Neural progenitor cell (in vitro differentiated cells): Measurements from ENCODE around the gene STAMBP. TPM values are rescaled to one million over a fixed set of nuclear protein-coding genes. Genes with fewer than 3 reads are reported as not detected.

Source experiments
- DNase-seq: peaks from one replicate; pipeline ENCODE4 v3.0.0-alpha.2; 2016; ENCODE audit warnings: low spot score
- H2AFZ ChIP-seq: fragments of 200-600 bp; sonication (generic); replicated peaks from 2 replicates; pipeline ENCODE4 v1.6.1; 2016; ENCODE audit warnings: antibody characterized with exemption
- H3F3A ChIP-seq: fragments of 200-600 bp; sonication (generic); 2 replicates; pipeline ENCODE4 v1.6.1; 2016; ENCODE audit warnings: antibody characterized with exemption, low read depth
- H3K27ac ChIP-seq: fragments of 200-600 bp; sonication (generic); 2 replicates; pipeline ENCODE4 v1.5.1; 2016; ENCODE audit warnings: mild to moderate bottlenecking
- H3K27me3 ChIP-seq: fragments of 200-600 bp; sonication (generic); 2 replicates; pipeline ENCODE4 v1.6.1; 2016; ENCODE audit warnings: mild to moderate bottlenecking, moderate library complexity
- H3K36me3 ChIP-seq: fragments of 200-600 bp; sonication (generic); 2 replicates; pipeline ENCODE4 v1.5.1; 2016
- H3K4me1 ChIP-seq: fragments of 200-600 bp; sonication (generic); 2 replicates; pipeline ENCODE4 v1.6.1; 2016; ENCODE audit warnings: mixed run types
- H3K4me2 ChIP-seq: fragments of 200-600 bp; sonication (generic); 2 replicates; pipeline ENCODE4 v1.6.1; 2016
- H3K4me3 ChIP-seq: fragments of 200-600 bp; sonication (generic); 2 replicates; pipeline ENCODE4 v1.5.1; 2016
- H3K79me2 ChIP-seq: fragments of 200-600 bp; sonication (generic); 2 replicates; pipeline ENCODE4 v1.6.1; 2016; ENCODE audit warnings: low read depth
- H3K9ac ChIP-seq: fragments of 200-600 bp; sonication (generic); 2 replicates; pipeline ENCODE4 v1.6.1; 2016
- H3K9me3 ChIP-seq: fragments of 200-600 bp; sonication (generic); 2 replicates; pipeline ENCODE4 v1.5.1; 2016; ENCODE audit warnings: low read depth
- H4K20me1 ChIP-seq: fragments of 200-600 bp; sonication (generic); 2 replicates; pipeline ENCODE4 v1.6.1; 2016; ENCODE audit warnings: low read depth
- H3K27ac Mint-ChIP-seq: 3 replicates; pipeline ENCODE4 v1.8.0; 2021; ENCODE audit warnings: mixed read lengths
- H3K27me3 Mint-ChIP-seq: 2 replicates; pipeline ENCODE4 v1.8.0; 2022; ENCODE audit warnings: low read depth, mild to moderate bottlenecking, inconsistent platforms, moderate library complexity, mixed read lengths; ENCODE audit not compliant: insufficient read depth
- H3K36me3 Mint-ChIP-seq: 3 replicates; pipeline ENCODE4 v1.8.0; 2021; ENCODE audit warnings: mixed read lengths
- H3K4me1 Mint-ChIP-seq: 3 replicates; pipeline ENCODE4 v1.8.0; 2021; ENCODE audit warnings: mixed read lengths
- H3K4me3 Mint-ChIP-seq: 3 replicates; pipeline ENCODE4 v1.8.0; 2021; ENCODE audit warnings: mild to moderate bottlenecking, moderate library complexity, mixed read lengths
- H3K9me3 Mint-ChIP-seq: 3 replicates; pipeline ENCODE4 v1.8.0; 2020; ENCODE audit warnings: mixed read lengths
- CTCF ChIP-seq: fragments of 200-600 bp; sonication (generic); IDR thresholded peaks from 2 replicates; pipeline ENCODE4 v1.5.1; 2017; ENCODE audit warnings: antibody characterized with exemption, mild to moderate bottlenecking
- EZH2 ChIP-seq: fragments of 200-600 bp; sonication (generic); IDR thresholded peaks from 2 replicates; pipeline ENCODE4 v1.6.1; 2017; ENCODE audit warnings: antibody characterized with exemption, mild to moderate bottlenecking, moderate library complexity
- EZH2phosphoT487 ChIP-seq: fragments of 200-600 bp; sonication (generic); IDR thresholded peaks from 2 replicates; pipeline ENCODE4 v1.6.1; 2017; ENCODE audit warnings: antibody characterized with exemption
- total RNA-seq: library from RNA; depleted of rRNA; stranded (reverse); fragments of >200 nt; gene quantifications from 2 replicates; pipeline ENCODE4 v1.2.3, GENCODE V29; 2015; ENCODE audit warnings: low replicate concordance

The STAMBP gene
- total RNA-seq, 1 donor from 2014 or later, result 77.3 TPM

- Mint-ChIP-seq H3K9me3 (no peaks in the 10 kb centered on the region), H3K27me3 (peaks cover 3% of the 10 kb centered on the region), H3K27ac (no peak overlapping the region), H3K4me1 (peaks cover 5% of the 10 kb centered on the region), H3K4me3 (no peak overlapping the region), H3K36me3 (no peaks in the 10 kb centered on the region)
- no peak for TF ChIP-seq CTCF
- no peak for TF ChIP-seq EZH2phosphoT487
- no peak for TF ChIP-seq EZH2
- Histone ChIP-seq H3K9me3 (no peaks in the 10 kb centered on the region), H2AFZ (no peak overlapping the region), H3K36me3 (no peaks in the 10 kb centered on the region), H3K27me3 (peaks cover 8% of the 10 kb centered on the region), H3K79me2 (no peaks in the 10 kb centered on the region), H3F3A (no peaks in the 10 kb centered on the region), H3K9ac (no peak overlapping the region), H3K27ac (no peak overlapping the region), H3K4me3 (no peak overlapping the region), H4K20me1 (no peaks in the 10 kb centered on the region), H3K4me2 (no peak overlapping the region), H3K4me1 (no peaks in the 10 kb centered on the region)
- DNase-seq, result no peak
Observed at GRCh38 chr2:73917696-73918207, 89.0 kb downstream of the STAMBP start.

GRCh38 chr2:73918856-73919255 lies 90.1 kb downstream of the STAMBP start:
- Mint-ChIP-seq H3K4me3 (no peak overlapping the region), H3K36me3 (no peaks in the 10 kb centered on the region), H3K4me1 (peaks cover 5% of the 10 kb centered on the region), H3K27me3 (peaks cover 3% of the 10 kb centered on the region), H3K27ac (no peak overlapping the region), H3K9me3 (no peaks in the 10 kb centered on the region)
- Histone ChIP-seq H3K4me3 (no peak overlapping the region), H3F3A (no peaks in the 10 kb centered on the region), H3K27me3 (peaks cover 18% of the 10 kb centered on the region), H2AFZ (no peak overlapping the region), H3K9me3 (no peaks in the 10 kb centered on the region), H3K79me2 (no peaks in the 10 kb centered on the region), H4K20me1 (no peaks in the 10 kb centered on the region), H3K27ac (no peak overlapping the region), H3K4me2 (no peak overlapping the region), H3K9ac (no peak overlapping the region), H3K36me3 (no peaks in the 10 kb centered on the region), H3K4me1 (no peaks in the 10 kb centered on the region)
- TF ChIP-seq EZH2, result no peak
- TF ChIP-seq EZH2phosphoT487, result no peak
- TF ChIP-seq CTCF, result no peak
- no peak for DNase-seq

GRCh38 chr2:73919596-73920228 lies 91.0 kb downstream of the STAMBP start:
- Histone ChIP-seq H3K9ac (no peak overlapping the region), H3K4me1 (no peaks in the 10 kb centered on the region), H4K20me1 (no peaks in the 10 kb centered on the region), H3K36me3 (no peaks in the 10 kb centered on the region), H3K4me2 (no peak overlapping the region), H3F3A (no peaks in the 10 kb centered on the region), H3K27ac (no peak overlapping the region), H3K9me3 (no peaks in the 10 kb centered on the region), H3K4me3 (no peak overlapping the region), H3K27me3 (peaks cover 22% of the 10 kb centered on the region), H2AFZ (no peak overlapping the region), H3K79me2 (no peaks in the 10 kb centered on the region)
- TF ChIP-seq EZH2, result no peak
- no peak for TF ChIP-seq EZH2phosphoT487
- no peak for TF ChIP-seq CTCF
- DNase-seq, result no peak
- no peak overlapping the region for H3K4me3 Mint-ChIP-seq
- peaks cover 5% of the 10 kb centered on the region for H3K27me3 Mint-ChIP-seq
- no peaks in the 10 kb centered on the region for H3K9me3 Mint-ChIP-seq
- no peaks in the 10 kb centered on the region for H3K36me3 Mint-ChIP-seq
- peaks cover 5% of the 10 kb centered on the region for H3K4me1 Mint-ChIP-seq
- H3K27ac Mint-ChIP-seq, result no peak overlapping the region
